DMS79 (cell line): ENCODE measurements around the gene SF3B2.
"Not testable (repeated sequence)": the region's sequence is repeated elsewhere in the genome, so short reads cannot be mapped to it uniquely, and the experiment has no call there.

ENCODE experiments used
- DNase-seq: peaks from one replicate; lab custom pipeline; 2025; lab: John Stamatoyannopoulos, UW

Gene SF3B2

DNA sequence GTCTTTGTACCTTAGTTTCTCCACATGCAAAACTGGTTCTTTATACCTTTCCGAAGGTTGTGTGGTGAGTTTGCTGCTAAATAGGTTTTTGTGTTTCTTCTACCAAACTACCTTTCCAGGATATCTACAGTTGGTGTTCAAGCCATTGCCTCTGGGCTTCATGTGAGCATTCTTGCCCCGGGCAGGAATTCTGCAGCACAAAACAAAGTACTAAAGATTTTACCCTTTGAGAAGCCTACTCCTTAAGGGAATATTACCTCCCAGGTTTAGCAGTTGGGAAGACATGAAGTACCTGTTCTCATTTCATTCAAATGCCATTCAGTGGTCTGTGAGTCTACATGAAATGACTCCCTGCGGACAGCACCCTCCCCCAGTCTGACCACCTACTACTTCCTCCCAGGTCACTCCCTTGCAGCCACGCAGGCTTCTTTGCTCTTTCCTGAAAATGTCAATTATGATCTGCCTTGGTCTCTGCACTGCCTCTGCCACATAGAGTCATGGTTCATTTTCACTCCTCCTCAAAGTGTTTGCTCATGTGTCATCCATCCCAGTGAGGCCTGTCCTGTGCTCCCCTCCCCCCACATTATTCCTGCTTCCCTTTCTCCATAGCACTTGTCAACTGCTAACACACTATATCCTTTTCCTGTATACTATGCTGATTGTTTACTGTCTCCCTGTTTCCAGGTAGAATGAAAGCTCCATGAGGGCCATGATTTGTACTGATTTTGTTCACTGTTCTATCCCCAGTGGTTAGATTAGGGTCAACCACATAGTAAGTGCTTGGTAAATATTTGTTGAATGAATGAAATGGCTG lies 54.8 kb downstream of the SF3B2 start:
- DNase-seq: no peak

DNA sequence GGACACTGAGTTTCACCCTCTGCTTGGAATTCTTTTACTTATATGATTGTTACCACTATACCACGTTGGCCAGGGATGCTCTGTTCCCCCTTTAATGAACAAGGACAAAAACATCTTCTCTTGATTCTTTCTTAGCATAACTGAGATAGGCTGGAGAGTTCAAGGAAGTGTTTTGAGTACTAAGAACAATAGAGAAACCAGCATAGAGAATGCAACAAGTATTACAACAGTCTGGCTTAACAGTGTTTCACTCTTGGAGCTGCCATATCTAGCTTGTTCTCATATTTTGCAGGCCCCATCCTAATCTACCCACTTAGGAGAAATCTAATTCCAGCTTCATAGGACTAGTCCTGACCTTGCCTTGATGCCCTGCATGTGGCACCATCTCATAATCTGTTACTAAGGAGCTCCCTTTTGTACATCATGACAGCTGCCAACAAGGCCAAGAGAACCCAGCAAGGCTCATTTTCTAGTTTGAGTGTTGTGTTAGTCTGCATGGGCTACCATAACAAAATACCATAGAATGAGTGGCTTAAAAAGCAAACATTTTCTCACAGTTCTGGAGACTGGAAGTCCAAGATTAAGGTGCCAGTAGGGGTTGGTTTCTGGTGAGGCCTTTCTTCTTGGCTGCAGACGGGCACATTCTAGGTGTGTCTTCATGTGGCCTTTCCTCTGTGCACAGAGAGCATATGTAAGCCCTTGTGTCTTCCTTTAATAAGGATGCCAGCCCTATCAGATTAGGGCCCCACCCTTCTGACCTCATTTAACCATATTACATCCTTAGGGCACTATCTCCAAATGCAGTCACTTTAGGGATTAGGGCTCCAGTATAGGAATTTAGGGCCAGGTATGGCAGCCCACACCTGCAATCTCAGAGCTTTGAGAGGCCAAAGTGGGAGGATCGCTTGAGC lies 55.7 kb downstream of the SF3B2 start:
- no peak for DNase-seq

DNA sequence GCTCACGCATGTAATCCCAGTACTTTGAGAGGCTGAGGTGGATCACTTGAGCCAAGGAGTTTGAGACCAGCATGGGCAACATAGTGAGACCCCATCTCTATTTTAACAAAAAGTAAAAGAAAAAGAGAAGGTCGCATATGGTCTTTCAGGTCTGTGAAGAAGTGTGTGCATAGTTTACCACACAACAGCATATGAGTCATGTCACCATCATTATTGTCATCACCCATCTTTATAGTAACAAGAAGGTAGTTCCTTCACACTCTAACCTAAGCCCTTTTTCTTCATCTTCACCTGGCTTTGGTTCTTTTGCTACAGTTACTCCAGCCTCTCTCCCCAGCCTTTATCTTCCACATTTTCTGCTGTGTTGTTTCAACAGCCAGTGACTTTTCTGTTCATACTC lies 57.1 kb downstream of the SF3B2 start:
- DNase-seq: no peak

DNA sequence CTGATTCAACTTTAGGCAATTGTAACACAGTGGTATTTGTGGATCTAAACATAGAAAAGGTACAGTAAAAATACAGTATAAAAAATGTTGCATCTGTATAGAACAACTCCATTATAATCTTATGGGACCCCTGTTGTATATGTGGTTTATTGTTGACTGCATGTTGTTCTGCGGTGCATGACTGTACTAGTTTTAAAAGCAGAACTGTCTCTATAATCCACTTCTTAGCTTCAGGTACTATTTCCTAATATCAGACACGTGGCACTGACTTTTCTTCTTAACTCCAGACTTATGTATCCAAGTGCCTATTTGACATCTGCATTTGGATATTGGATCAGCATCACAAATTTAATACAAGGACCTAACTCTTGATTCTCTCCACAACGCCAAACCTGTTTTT lies 59.0 kb downstream of the SF3B2 start:
- DNase-seq: no peak

DNA sequence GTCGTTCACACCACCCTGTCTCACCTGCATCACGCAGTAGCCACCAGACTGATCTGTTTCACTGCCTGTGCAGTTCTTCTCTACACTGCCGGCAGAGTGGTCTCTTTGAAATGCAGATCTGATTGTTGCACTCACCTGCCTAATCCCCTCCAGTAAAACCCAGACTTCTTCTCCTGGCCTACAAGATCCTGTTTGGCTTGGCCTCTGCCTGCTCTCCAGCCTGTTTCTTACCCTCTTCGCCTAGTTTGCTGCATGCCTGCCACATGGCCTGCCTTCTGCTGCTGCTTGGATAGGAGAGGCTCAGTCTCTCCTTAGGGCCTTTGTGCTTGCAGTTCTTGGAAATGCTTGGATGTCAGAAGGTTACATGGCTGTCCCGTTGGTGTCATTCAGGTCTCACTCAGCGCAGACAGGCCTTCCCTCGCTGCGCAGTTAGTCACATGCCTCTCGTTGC lies 59.9 kb downstream of the SF3B2 start:
- no peak for DNase-seq

GRCh38 chr11:66112601-66113499 lies 60.7 kb downstream of the SF3B2 start:
- DNase-seq: no peak

GRCh38 chr11:66114957-66115356 lies 62.8 kb downstream of the SF3B2 start:
- not testable (repeated sequence) for DNase-seq

GRCh38 chr11:66115638-66116301 lies 63.6 kb downstream of the SF3B2 start:
- DNase-seq: no peak

DNA sequence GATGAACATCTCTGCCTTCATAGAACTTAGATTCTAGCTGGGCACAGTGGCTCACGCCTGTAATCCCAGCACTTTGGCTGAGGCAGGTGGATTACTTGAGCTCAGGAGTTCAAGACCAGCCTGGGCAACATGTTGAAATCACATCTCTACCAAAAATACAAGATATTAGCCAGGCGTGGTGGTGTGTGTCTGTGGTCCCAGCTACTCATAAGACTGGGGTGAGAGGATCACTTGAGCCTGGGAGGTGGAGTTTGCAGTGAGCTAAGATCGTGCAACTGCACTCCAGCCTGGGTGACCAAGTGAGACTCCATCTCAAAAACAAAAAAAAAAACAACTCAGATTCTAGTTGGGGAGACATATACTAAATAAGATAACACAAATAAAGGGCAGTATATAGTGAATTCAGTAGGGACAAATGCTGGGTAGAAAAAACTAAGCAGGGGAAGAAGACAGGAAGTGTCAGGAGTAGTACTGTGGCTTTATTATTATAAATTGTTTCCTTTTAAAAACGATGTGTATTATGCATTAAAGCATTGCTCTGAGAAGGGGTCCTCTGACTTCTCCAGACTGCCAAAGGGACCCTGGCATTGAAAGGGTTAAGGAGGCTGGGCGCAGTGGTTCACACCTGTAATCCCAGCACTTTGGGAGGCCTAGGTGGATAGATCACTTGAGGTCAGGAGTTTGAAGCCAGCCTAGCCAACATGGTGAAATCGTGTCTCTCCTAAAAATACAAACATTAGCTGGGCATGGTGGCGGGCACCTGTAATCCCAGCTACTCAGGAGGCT lies 64.6 kb downstream of the SF3B2 start:
- DNase-seq: no peak

GRCh38 chr11:66118847-66119246 lies 66.7 kb downstream of the SF3B2 start:
- no peak for DNase-seq
